ENCODE results near the gene SNX13. TPM values are rescaled to one million over a fixed set of nuclear protein-coding genes. Genes with fewer than 3 reads are reported as not detected.

Gene SNX13
- total and polyA plus RNA-seq, 2 donors (not counting 1 experiment from before 2014, with no cell fraction given) = 6.5 to 58.1 TPM

DNA sequence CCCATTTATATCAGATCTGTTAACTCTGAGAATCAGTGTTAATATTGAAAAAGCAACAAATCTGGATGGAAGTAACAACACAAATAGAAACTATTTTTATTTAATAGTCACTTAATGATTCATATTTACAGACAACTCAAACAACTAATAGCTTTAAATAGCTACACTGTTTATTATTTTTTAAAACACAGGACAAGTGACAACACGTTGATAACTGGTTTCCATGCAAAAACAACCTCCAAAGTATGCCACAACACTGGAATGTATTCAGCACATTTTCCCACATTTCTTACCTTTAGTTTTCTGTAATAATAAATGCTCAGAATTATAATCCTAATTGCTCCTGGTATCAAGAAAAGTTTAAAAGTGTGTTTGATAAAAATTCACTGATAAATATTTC is 4.0 kb downstream of the SNX13 start:
- DNase-seq (no peak), ATAC-seq (ENCODE audit: low read depth) (no peak)
- H3K27ac Mint-ChIP-seq = no peak overlapping the region
- H3K36me3 ChIP-seq (replicated peaks in 1 of 2; ENCODE audit: control extremely low read depth in 1 of 2, control insufficient read depth in 1 of 2, extremely low read depth in 1 of 2, insufficient read depth in 2 of 2, low read length in 1 of 2) = no peaks in the 10 kb centered on the region
- POLR2A ChIA-PET = no interaction called here
- H3K9me3 Mint-ChIP-seq (ENCODE audit: insufficient read depth) = no peaks in the 10 kb centered on the region
- peak overlapping the region in 1 of 2 donors; percentile 23 for H3K27ac ChIP-seq (ENCODE audit: low read length in 2 of 2)
- peaks cover 68% of the 10 kb centered on the region for H3K4me1 Mint-ChIP-seq
- no peak overlapping the region for H3K4me2 ChIP-seq (replicated peaks; ENCODE audit: low read depth, low read length, poor library complexity, severe bottlenecking)
- peaks cover 25% of the 10 kb centered on the region for H4K20me1 ChIP-seq (ENCODE audit: control insufficient read depth, insufficient read depth, low read length, poor library complexity, severe bottlenecking)
- H3K27me3 Mint-ChIP-seq = no peaks in the 10 kb centered on the region
- peaks cover 84% of the 10 kb centered on the region for H3K79me2 ChIP-seq (ENCODE audit: control insufficient read depth, insufficient read depth, low read length)
- CTCF ChIA-PET = interaction anchor here (0.8 kb wide), 1 partner anchor 416 kb away, joined by 3 read pairs; no protein-coding TSS in a partner anchor
- H3K4me3 Mint-ChIP-seq = no peak overlapping the region
- TF ChIP-seq EZH2 (IDR thresholded peaks at IDR 0.05; ENCODE audit: borderline replicate concordance, insufficient read depth, low read depth, low read length, poor library complexity, severe bottlenecking) = no peak
- TF ChIP-seq, protein P1, sequence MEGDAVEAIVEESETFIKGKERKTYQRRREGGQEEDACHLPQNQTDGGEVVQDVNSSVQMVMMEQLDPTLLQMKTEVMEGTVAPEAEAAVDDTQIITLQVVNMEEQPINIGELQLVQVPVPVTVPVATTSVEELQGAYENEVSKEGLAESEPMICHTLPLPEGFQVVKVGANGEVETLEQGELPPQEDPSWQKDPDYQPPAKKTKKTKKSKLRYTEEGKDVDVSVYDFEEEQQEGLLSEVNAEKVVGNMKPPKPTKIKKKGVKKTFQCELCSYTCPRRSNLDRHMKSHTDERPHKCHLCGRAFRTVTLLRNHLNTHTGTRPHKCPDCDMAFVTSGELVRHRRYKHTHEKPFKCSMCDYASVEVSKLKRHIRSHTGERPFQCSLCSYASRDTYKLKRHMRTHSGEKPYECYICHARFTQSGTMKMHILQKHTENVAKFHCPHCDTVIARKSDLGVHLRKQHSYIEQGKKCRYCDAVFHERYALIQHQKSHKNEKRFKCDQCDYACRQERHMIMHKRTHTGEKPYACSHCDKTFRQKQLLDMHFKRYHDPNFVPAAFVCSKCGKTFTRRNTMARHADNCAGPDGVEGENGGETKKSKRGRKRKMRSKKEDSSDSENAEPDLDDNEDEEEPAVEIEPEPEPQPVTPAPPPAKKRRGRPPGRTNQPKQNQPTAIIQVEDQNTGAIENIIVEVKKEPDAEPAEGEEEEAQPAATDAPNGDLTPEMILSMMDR (IDR thresholded peaks at IDR 0.05) = no peak
- no peak overlapping the region for H2AFZ ChIP-seq (ENCODE audit: insufficient read depth, low read depth, low read length, poor library complexity, severe bottlenecking)
- H3K9ac ChIP-seq (ENCODE audit: low read length) = no peak overlapping the region
- peaks cover 31 to 42% of the 10 kb centered on the region in 2 donors for H3K4me1 ChIP-seq (ENCODE audit: control insufficient read depth in 2 of 2, insufficient read depth in 2 of 2, low read length in 2 of 2)
- no CpG with 5 or more reads among the region's 1 CpG for WGBS (ENCODE audit: insufficient coverage)
- H3K9me3 ChIP-seq (ENCODE audit: control extremely low read depth in 1 of 3, control insufficient read depth in 2 of 3, insufficient read depth in 1 of 3, low read length in 2 of 3) = no peaks in the 10 kb centered on the region
- intact Hi-C loops (cut with micrococcal nuclease) = loop anchor here (5.0 kb wide), 3 partner anchors 571 to 1514 kb away; partner anchors contain the start of gene CRPPA
- H3K4me3 ChIP-seq (ENCODE audit: control extremely low read depth in 1 of 5, extremely low read depth in 1 of 5, insufficient read depth in 1 of 5, low read depth in 2 of 5, low read length in 4 of 5) = no peak overlapping the region
- no peaks in the 10 kb centered on the region for H3K27me3 ChIP-seq (replicated peaks in 1 of 4; ENCODE audit: control extremely low read depth in 1 of 4, control insufficient read depth in 3 of 4, insufficient read depth in 4 of 4, low read length in 3 of 4)

GRCh38 chr7:17934612-17935240 is 5.6 kb downstream of the SNX13 start:
- Mint-ChIP-seq H3K4me3 (peak overlapping the region; percentile 47), H3K27ac (no peak overlapping the region), H3K9me3 (ENCODE audit: insufficient read depth) (no peaks in the 10 kb centered on the region), H3K4me1 (peaks cover 71% of the 10 kb centered on the region), H3K27me3 (no peaks in the 10 kb centered on the region)
- WGBS (ENCODE audit: insufficient coverage) = no CpG with 5 or more reads among the region's 2 CpGs
- peaks cover 93% of the 10 kb centered on the region for H3K79me2 ChIP-seq (ENCODE audit: control insufficient read depth, insufficient read depth, low read length)
- POLR2A ChIA-PET = no interaction called here
- no peaks in the 10 kb centered on the region for H3K9me3 ChIP-seq (ENCODE audit: control extremely low read depth in 1 of 3, control insufficient read depth in 2 of 3, insufficient read depth in 1 of 3, low read length in 2 of 3)
- intact Hi-C loops (cut with micrococcal nuclease) = loop anchor here (5.0 kb wide), 3 partner anchors 573 to 1512 kb away; partner anchors contain the start of gene CRPPA
- H3K9ac ChIP-seq (ENCODE audit: low read length) = no peak overlapping the region
- H3K4me2 ChIP-seq (replicated peaks; ENCODE audit: low read depth, low read length, poor library complexity, severe bottlenecking) = peak overlapping the region; percentile 28
- CTCF ChIA-PET = no interaction called here
- H3K4me1 ChIP-seq (ENCODE audit: control insufficient read depth in 2 of 2, insufficient read depth in 2 of 2, low read length in 2 of 2) = peaks cover 28 to 38% of the 10 kb centered on the region in 2 donors
- DNase-seq = no peak
- no peak overlapping the region for H2AFZ ChIP-seq (ENCODE audit: insufficient read depth, low read depth, low read length, poor library complexity, severe bottlenecking)
- no peak overlapping the region for H3K4me3 ChIP-seq (ENCODE audit: control extremely low read depth in 1 of 5, extremely low read depth in 1 of 5, insufficient read depth in 1 of 5, low read depth in 2 of 5, low read length in 4 of 5)
- H4K20me1 ChIP-seq (ENCODE audit: control insufficient read depth, insufficient read depth, low read length, poor library complexity, severe bottlenecking) = peaks cover 38% of the 10 kb centered on the region
- peak overlapping the region in 1 of 2 donors; percentile 12 for H3K27ac ChIP-seq (ENCODE audit: low read length in 2 of 2)
- no peaks in the 10 kb centered on the region for H3K36me3 ChIP-seq (replicated peaks in 1 of 2; ENCODE audit: control extremely low read depth in 1 of 2, control insufficient read depth in 1 of 2, extremely low read depth in 1 of 2, insufficient read depth in 2 of 2, low read length in 1 of 2)
- no peaks in the 10 kb centered on the region for H3K27me3 ChIP-seq (replicated peaks in 1 of 4; ENCODE audit: control extremely low read depth in 1 of 4, control insufficient read depth in 3 of 4, insufficient read depth in 4 of 4, low read length in 3 of 4)
- ATAC-seq (ENCODE audit: low read depth) = no peak
- TF ChIP-seq, protein P1 (IDR thresholded peaks at IDR 0.05) = no peak
- TF ChIP-seq EZH2 (IDR thresholded peaks at IDR 0.05; ENCODE audit: borderline replicate concordance, insufficient read depth, low read depth, low read length, poor library complexity, severe bottlenecking) = no peak
